B cell (primary cell): Measurements from ENCODE around the gene TOMM5. TPM values are rescaled to one million over a fixed set of nuclear protein-coding genes. Genes with fewer than 3 reads are reported as not detected.
A peak's percentile ranks its signal among the peaks of the same experiment; 100 is the strongest.

Experiments
- ATAC-seq: fragments of 200-7000 bp; cut with Tn5 transposase; one replicate; pipeline ENCODE4 v1.10.0; 2021; ENCODE audit warnings: low read depth, mild to moderate bottlenecking, moderate number of reproducible peaks, moderate library complexity
- CTCF ChIA-PET: fragments of 350-600 bp; sonication (Branson Sonifier 250); formaldehyde crosslinking; loops from one replicate; lab custom pipeline; 2021; ENCODE audit warnings: antibody characterized with exemption, inconsistent platforms; lab: Charles Lee
- POLR2A ChIA-PET: fragments of 350-600 bp; sonication (Branson Sonifier 250); formaldehyde crosslinking; loops from one replicate; lab custom pipeline; 2021; ENCODE audit warnings: antibody characterized with exemption; lab: Charles Lee
- DNase-seq: peaks from one replicate; pipeline ENCODE4 v3.0.0; 2013
- H2AFZ ChIP-seq: 2 replicates; pipeline ENCODE4 v1.6.1; 2012; ENCODE audit warnings: mild to moderate bottlenecking, low read depth, low read length; ENCODE audit not compliant: insufficient read depth, poor library complexity, severe bottlenecking
- H3K27ac ChIP-seq, 2 donors: 1 replicate in 1 of 2; 2 replicates in 1 of 2; pipeline ENCODE4 v1.5.1; 2012 to 2013; ENCODE audit warnings: low read length in 2 of 2, mild to moderate bottlenecking in 2 of 2, moderate library complexity in 1 of 2
- H3K27me3 ChIP-seq, 4 experiments: fragments of 200-600 bp in 1 of 4; sonication (generic) in 1 of 4; replicated peaks in 1 of 4; 1 replicate in 2 of 4; 2 replicates in 2 of 4; pipeline versions ENCODE4 v1.6.1 to v1.7.0; 2013 to 2016; ENCODE audit warnings: low read length in 3 of 4, mild to moderate bottlenecking in 2 of 4, mixed read lengths in 1 of 4, moderate library complexity in 1 of 4; ENCODE audit not compliant: insufficient read depth in 4 of 4, control insufficient read depth in 3 of 4; ENCODE audit errors: control extremely low read depth in 1 of 4
- H3K36me3 ChIP-seq, 2 experiments: replicated peaks in 1 of 2; 1 replicate in 1 of 2; 2 replicates in 1 of 2; pipeline versions ENCODE4 v1.6.1 to v1.7.1; 2013; ENCODE audit warnings: low read length in 1 of 2; ENCODE audit not compliant: insufficient read depth in 2 of 2, control insufficient read depth in 1 of 2; ENCODE audit errors: control extremely low read depth in 1 of 2, extremely low read depth in 1 of 2
- H3K4me1 ChIP-seq, 2 donors: fragments of 200-600 bp in 1 of 2; sonication (generic) in 1 of 2; 1 replicate in 1 of 2; 2 replicates in 1 of 2; pipeline versions ENCODE4 v1.5.1 to v1.6.1; 2013 to 2017; ENCODE audit warnings: low read length in 2 of 2; ENCODE audit not compliant: control insufficient read depth in 2 of 2, insufficient read depth in 2 of 2
- H3K4me2 ChIP-seq: replicated peaks from 2 replicates; pipeline ENCODE3; 2012; ENCODE audit warnings: mild to moderate bottlenecking, low read depth, low read length; ENCODE audit not compliant: poor library complexity, severe bottlenecking
- H3K4me3 ChIP-seq, 5 experiments: fragments of 200-600 bp in 1 of 5; sonication (generic) in 1 of 5; 1 replicate in 3 of 5; 2 replicates in 2 of 5; pipeline versions ENCODE4 v1.5.1 to v1.7.0; 2011 to 2016; ENCODE audit warnings: low read length in 4 of 5, mild to moderate bottlenecking in 4 of 5, low read depth in 2 of 5, control low read depth in 1 of 5, moderate library complexity in 1 of 5; ENCODE audit not compliant: insufficient read depth in 1 of 5; ENCODE audit errors: control extremely low read depth in 1 of 5, extremely low read depth in 1 of 5
- H3K79me2 ChIP-seq: fragments of 200-600 bp; sonication (generic); one replicate; pipeline ENCODE4 v1.6.0; 2016; ENCODE audit warnings: low read length; ENCODE audit not compliant: control insufficient read depth, insufficient read depth
- H3K9ac ChIP-seq: fragments of 200-600 bp; sonication (generic); 2 replicates; pipeline ENCODE4 v1.6.1; 2017; ENCODE audit warnings: mild to moderate bottlenecking, low read length, moderate library complexity
- H3K9me3 ChIP-seq, 3 donors: one replicate each; pipeline versions ENCODE4 v1.6.1 to v1.7.1; 2013; ENCODE audit warnings: low read length in 2 of 3; ENCODE audit not compliant: control insufficient read depth in 2 of 3, insufficient read depth in 1 of 3; ENCODE audit errors: control extremely low read depth in 1 of 3
- H4K20me1 ChIP-seq: 2 replicates; pipeline ENCODE4 v1.6.0; 2012; ENCODE audit warnings: mild to moderate bottlenecking, low read length; ENCODE audit not compliant: insufficient read depth, control insufficient read depth, poor library complexity, severe bottlenecking
- H3K27ac Mint-ChIP-seq: one replicate; pipeline ENCODE4 v1.8.0; 2021; ENCODE audit warnings: mixed read lengths
- H3K27me3 Mint-ChIP-seq: one replicate; pipeline ENCODE4 v1.8.0; 2021; ENCODE audit warnings: mixed read lengths
- H3K4me1 Mint-ChIP-seq: one replicate; pipeline ENCODE4 v1.8.0; 2021; ENCODE audit warnings: mixed read lengths
- H3K4me3 Mint-ChIP-seq: one replicate; pipeline ENCODE4 v1.8.0; 2021; ENCODE audit warnings: mixed read lengths
- H3K9me3 Mint-ChIP-seq: one replicate; pipeline ENCODE4 v1.8.0; 2022; ENCODE audit warnings: mixed read lengths; ENCODE audit not compliant: insufficient read depth
- EZH2 ChIP-seq: IDR thresholded peaks from 2 replicates; pipeline ENCODE4 v1.6.1; 2012; ENCODE audit warnings: borderline replicate concordance, low read depth, mild to moderate bottlenecking, moderate library complexity, low read length; ENCODE audit not compliant: insufficient read depth, poor library complexity, severe bottlenecking
- WGBS: methylation state at CpG from one replicate; pipeline ENCODE4 v1.1.5; 2013; ENCODE audit warnings: missing lambda C conversion rate; ENCODE audit not compliant: insufficient coverage; 5-methylcytosine and 5-hydroxymethylcytosine counted together
- intact Hi-C: fragments of 100-400 bp; cut with micrococcal nuclease; formaldehyde crosslinking; loops from one replicate; pipeline ENCODE4 v1.10.0; 2022
- polyA plus RNA-seq: library from polyadenylated mRNA; depleted of rRNA; stranded (reverse); fragments of >200 nt; gene quantifications from 2 replicates; pipeline ENCODE4 v1.2.3, GENCODE V29; 2012
- total RNA-seq, 2 donors: library from RNA; stranded (reverse); fragments of 120-200 nt in 1 of 2; gene quantifications; 1 replicate in 1 of 2; 2 replicates in 1 of 2; pipeline versions ENCODE4 v1.2.3 to v1.2.4, GENCODE V29; 2013 to 2022
- TF ChIP-seq, protein P1 (sequence below): fragments of 200-600 bp; IDR thresholded peaks from one replicate; pipeline ENCODE4 v1.8.0; 2022; ENCODE audit warnings: antibody characterized with exemption, mild to moderate bottlenecking

The TOMM5 gene
- total and polyA plus RNA-seq, 2 donors (not counting 1 experiment from before 2014, with no cell fraction given) = 33.9 to 44.4 TPM

DNA sequence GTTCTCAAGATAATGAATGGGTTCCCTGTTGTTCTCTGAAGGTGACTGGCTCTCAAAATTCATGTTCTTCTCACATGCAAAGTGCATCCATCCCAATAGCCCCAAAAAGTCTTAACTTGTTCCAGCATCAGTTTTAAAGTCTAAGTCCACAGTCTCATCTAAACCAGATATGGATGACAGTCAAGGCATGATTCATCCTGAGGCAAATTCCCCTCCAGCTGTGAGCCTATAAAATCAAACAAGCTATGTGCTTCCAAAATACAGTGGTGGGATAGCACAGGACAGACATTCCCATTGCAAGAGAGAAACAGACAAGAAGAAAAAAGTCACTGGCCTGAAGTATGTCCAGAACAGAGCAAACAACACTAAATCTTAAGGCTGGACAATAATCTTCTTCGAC lies 41.6 kb downstream of the TOMM5 start:
- Histone ChIP-seq H3K9ac (no peak overlapping the region), H3K27me3 (no peaks in the 10 kb centered on the region), H3K27ac (no peak overlapping the region), H3K4me2 (no peak overlapping the region), H3K79me2 (peaks cover 4% of the 10 kb centered on the region), H2AFZ (no peak overlapping the region), H3K9me3 (peaks cover 0 to 4% (median 0%) of the 10 kb centered on the region in 3 donors), H3K36me3 (no peaks in the 10 kb centered on the region), H3K4me3 (no peak overlapping the region), H4K20me1 (no peaks in the 10 kb centered on the region), H3K4me1 (peaks cover 0 to 8% of the 10 kb centered on the region in 2 donors)
- intact Hi-C loops = no loop called here
- TF ChIP-seq, protein P1, sequence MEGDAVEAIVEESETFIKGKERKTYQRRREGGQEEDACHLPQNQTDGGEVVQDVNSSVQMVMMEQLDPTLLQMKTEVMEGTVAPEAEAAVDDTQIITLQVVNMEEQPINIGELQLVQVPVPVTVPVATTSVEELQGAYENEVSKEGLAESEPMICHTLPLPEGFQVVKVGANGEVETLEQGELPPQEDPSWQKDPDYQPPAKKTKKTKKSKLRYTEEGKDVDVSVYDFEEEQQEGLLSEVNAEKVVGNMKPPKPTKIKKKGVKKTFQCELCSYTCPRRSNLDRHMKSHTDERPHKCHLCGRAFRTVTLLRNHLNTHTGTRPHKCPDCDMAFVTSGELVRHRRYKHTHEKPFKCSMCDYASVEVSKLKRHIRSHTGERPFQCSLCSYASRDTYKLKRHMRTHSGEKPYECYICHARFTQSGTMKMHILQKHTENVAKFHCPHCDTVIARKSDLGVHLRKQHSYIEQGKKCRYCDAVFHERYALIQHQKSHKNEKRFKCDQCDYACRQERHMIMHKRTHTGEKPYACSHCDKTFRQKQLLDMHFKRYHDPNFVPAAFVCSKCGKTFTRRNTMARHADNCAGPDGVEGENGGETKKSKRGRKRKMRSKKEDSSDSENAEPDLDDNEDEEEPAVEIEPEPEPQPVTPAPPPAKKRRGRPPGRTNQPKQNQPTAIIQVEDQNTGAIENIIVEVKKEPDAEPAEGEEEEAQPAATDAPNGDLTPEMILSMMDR = no peak
- no peak for TF ChIP-seq EZH2
- Mint-ChIP-seq H3K27me3 (no peaks in the 10 kb centered on the region), H3K4me1 (peaks cover 38% of the 10 kb centered on the region), H3K27ac (no peak overlapping the region), H3K4me3 (no peak overlapping the region), H3K9me3 (no peaks in the 10 kb centered on the region)
- WGBS = 89% methylated on average over 1 of the region's 1 CpG
- ChIA-PET CTCF (no interaction called here), POLR2A (no interaction called here)
- no peak for ATAC-seq
- DNase-seq = no peak

GRCh38 chr9:37549527-37549926 lies 42.9 kb downstream of the TOMM5 start:
- Histone ChIP-seq H3K4me2 (no peak overlapping the region), H3K9ac (no peak overlapping the region), H4K20me1 (no peaks in the 10 kb centered on the region), H2AFZ (no peak overlapping the region), H3K36me3 (no peaks in the 10 kb centered on the region), H3K79me2 (peaks cover 6% of the 10 kb centered on the region), H3K27me3 (no peaks in the 10 kb centered on the region), H3K27ac (no peak overlapping the region), H3K9me3 (peaks cover 0 to 4% (median 0%) of the 10 kb centered on the region in 3 donors), H3K4me1 (peaks cover 0 to 8% of the 10 kb centered on the region in 2 donors), H3K4me3 (no peak overlapping the region)
- DNase-seq = no peak
- Mint-ChIP-seq H3K27ac (peak overlapping the region; percentile 53), H3K4me3 (no peak overlapping the region), H3K4me1 (peaks cover 38% of the 10 kb centered on the region), H3K9me3 (no peaks in the 10 kb centered on the region), H3K27me3 (no peaks in the 10 kb centered on the region)
- no peak for ATAC-seq
- intact Hi-C loops = no loop called here
- CTCF ChIA-PET = no interaction called here
- POLR2A ChIA-PET = no interaction called here
- TF ChIP-seq, protein P1 = no peak
- TF ChIP-seq EZH2 = no peak
